ENCODE data around the gene AKR1C4.

DNA sequence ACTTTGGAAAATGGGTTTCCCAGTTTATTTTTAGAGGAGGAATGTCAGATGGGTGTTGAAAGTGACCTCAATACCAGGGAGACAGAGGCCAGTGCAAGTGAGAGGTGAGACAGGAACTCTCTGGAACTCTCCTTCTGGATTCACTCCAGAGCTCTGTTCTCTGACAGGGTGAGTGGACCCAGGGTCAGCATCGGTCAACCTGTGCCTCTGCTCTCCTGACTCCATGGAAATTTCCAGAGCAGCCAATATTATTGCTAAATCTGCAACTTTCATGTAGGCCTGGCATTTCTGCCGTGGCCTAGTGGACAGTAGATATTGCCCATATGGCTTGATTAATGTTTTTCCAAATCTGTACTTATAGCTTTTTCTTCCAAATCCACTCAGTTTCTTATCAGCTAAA, 20.2 kb downstream of the AKR1C4 start:
- TF ChIP-seq TAF1 (IDR thresholded peaks at IDR 0.05; ENCODE audit: borderline replicate concordance, insufficient read depth, low read length): no peak
- no peak for TF ChIP-seq POLR2AphosphoS5 (IDR thresholded peaks at IDR 0.05; ENCODE audit: low read depth, low read length)
